Stimulated activated CD8-positive, alpha-beta memory T cell treated with anti-CD3 and anti-CD28 coated beads, Interleukin-4, amount 100 ng/mL, for 48 hours (primary cell): ENCODE data around the gene TSC22D3.
"Not testable (repeated sequence)": the region's sequence is repeated elsewhere in the genome, so short reads cannot be mapped to it uniquely, and the experiment has no call there.

Source experiments
- DNase-seq: peaks from one replicate; pipeline ENCODE4 v3.0.0-alpha.2; 2020

Gene TSC22D3

GRCh38 chrX:107676559-107677378 is 98.8 kb downstream of the TSC22D3 start:
- DNase-seq: peak; percentile 61

GRCh38 chrX:107675823-107676555 is 99.6 kb downstream of the TSC22D3 start:
- DNase-seq: no peak

GRCh38 chrX:107675365-107675654 is 100.3 kb downstream of the TSC22D3 start:
- DNase-seq: no peak

GRCh38 chrX:107674480-107675364 is 100.9 kb downstream of the TSC22D3 start:
- DNase-seq: peak; percentile 48

DNA sequence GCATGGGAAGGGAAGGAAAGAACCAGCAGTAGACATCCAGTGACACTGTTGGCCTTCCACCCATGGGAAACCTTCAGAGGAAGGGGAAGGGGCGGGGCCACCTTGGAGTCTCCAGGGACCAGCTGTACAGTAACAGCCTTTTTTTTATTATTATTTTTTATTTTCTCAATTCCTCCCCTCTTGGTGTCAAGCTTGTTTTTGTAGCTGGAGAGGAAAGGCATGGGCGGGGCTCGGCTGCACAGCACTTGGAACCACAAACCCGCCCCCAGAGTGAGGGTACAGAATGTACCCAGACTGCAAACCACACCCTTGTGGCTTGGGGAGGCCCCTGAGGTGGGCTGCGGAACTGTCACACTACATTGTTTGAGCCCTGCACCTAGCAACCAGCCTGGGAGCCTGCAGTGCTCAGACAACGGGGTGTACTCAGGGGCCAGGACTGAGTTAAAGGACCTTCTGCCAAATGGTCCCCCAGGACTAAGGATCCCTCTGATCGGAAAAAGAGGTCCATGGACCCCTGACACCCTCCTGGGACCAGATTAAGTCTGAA is 101.6 kb downstream of the TSC22D3 start:
- DNase-seq: peak; percentile 89

DNA sequence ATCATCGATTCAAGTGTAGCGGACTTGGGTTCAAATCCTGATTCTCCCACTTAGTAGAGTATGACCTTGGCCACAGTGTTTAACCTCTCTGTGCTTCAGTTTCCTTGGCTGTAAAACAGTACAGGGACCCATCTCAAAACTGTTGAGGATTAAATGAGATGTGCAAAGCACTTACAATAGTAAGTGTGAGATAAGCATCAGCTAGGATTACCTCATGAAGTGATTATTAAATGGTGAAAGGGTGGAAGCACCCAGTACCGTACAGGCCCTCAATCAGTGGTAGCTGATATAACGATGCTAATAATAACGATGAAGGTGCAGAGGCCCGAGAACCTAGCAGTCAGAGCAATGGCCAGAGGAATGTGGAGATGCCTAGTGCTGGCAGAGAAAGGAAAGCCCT is 102.2 kb downstream of the TSC22D3 start:
- DNase-seq: no peak

DNA sequence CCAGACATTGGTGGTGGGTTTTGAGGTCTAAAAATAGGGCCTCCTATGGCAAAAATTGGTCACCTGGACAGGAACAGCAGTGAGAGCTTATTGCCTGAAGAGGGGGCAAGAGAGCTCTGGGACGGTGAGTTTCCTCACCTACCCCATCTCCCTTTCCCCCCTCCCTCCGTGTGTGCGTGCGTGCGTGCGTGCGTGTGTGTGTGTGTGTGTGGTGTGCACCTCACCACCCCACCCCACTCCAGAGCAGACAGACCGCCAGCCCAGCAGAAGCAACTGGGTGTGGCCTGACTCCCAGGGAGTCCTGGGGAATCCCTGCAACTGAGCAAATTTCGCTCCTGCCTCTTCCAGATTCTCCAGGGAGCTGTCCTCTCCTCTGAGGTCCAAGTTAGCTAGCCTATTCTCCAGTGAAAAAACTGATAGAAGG is 102.6 kb downstream of the TSC22D3 start:
- DNase-seq: peak; percentile 73

- DNase-seq: not testable (repeated sequence)
Measured at GRCh38 chrX:107671256-107671655, 104.3 kb downstream of the TSC22D3 start.

DNA sequence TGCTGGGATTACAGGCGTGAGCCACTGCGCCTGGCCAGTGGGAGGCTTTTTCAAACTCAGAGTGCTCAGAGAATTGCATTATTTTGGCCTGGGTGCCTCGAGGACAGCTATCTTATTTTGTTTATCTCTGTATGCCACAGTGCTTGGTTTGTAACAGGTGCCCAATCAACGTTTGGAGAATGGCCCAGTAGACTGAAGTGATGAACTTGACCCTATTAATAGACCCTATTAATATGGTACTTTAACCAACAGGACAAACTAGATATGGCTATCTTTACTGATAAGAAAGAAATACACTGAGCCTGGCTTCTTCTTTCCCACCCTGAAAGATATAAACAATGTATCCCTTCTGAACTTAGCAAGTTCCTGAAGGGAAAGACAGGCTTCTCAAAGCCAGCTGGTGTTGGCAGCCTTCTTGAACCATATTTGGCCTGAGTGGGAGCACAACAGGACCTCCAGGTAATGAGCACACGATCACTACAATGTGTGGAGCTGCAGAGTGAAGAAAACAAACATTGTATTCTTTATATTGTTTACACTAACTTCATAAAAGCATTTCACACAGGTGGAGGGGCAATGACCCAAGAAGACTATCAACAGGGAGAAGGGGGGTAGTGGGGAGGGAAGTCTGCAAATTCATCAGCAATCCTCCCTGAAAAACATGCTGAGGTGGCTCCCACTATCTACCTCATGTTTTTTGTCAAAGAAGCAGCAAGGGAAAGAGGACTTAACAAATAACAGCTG is 105.5 kb downstream of the TSC22D3 start:
- no peak for DNase-seq

GRCh38 chrX:107669261-107669660 is 106.3 kb downstream of the TSC22D3 start:
- DNase-seq: no peak

DNA sequence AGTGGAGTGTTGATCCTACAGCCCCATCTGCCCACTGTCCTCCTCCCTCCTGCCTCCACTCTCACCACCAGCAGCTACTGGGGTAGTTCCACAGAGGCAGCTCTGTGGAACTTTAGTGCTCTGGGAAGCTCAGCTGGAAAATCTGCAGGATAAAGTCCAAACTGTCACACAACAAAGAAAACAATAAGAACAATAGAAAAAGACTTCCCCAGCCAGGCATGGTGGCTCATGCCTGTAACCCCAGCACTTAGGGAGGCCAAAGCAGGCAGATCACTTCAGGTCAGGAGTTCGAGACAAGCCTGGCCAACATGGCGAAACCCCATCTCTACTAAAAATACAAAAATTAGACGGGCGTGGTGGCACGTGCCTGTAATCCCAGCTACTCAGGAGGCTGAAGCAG is 106.9 kb downstream of the TSC22D3 start:
- DNase-seq: not testable (repeated sequence)

DNA sequence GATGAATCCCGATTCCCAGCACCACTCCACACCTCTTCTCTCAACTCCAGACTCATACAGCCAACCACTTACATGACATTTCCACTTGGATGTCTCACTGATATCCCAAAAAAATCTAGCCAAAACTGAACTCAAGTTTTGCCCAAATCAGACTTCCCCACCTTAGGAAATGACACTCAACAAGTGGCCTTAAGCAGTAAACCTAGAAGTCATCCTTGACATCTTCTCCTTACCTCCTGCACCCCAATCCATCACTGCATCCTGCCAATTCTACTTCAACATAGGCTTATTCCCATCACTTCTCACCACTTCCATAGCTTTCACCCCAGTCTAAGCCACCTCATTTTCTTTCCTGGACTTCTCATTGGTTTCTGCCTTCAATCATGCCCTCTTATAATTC is 108.2 kb downstream of the TSC22D3 start:
- DNase-seq: no peak

DNA sequence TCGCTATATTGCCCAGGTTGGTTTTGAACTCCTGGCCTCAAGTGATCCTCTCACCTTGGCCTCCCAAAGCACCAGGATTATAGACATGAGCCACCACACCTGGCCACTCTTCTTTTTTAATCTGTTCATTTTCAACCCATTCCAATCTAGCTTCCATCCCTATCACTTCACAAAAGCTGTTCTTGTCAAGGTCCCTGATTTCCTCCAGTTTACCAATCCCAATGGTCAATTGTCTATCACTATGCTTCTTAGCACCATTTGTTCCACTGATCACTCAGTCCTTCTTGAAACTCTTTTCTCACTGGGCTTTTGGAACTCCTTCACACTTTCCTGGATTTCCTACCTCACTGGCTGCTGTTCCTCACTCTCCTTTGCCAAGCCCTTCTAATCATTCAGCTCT is 108.7 kb downstream of the TSC22D3 start:
- no peak for DNase-seq
